ENCODE results near the gene CABLES1.

DNA sequence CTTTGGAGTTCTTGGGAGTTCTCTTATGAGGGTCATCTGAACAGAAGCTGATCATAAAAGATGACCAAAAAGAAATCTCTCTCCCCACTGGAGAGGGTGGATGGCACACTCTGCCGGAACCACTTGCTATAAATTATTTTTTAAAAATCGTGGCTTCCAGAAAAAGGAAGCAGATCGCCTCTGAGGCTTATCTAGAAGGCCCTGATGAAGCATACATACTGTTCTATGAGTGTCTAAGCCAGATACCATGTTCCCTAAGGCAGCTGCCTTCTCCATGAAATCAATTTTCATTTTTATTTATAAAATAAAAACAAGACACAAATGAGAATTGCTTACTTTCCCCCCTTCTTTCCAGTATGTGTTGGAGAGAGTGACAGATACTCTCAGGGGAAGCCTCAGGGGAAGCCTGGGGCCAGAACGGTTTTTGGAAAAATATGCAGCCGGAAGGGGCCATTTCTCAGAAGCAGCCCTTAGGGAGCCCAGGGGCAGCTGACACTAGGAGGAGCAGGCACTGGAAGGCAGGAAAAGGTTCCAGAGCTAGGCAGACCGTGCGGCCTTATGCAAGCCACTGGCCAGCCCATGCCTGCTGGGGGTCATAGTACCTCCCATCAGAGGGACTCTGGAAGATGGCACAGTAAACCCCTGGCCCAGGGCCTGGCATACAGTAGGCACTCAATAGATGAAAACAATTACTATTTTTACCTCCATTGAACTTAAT lies 130.6 kb downstream of the CABLES1 start:
- TF ChIP-seq BHLHE40 (IDR thresholded peaks at IDR 0.05; ENCODE audit: borderline replicate concordance) (no peak), TARDBP (IDR thresholded peaks at IDR 0.05) (no peak), ELF4 (IDR thresholded peaks at IDR 0.05) (no peak), FOXM1 (IDR thresholded peaks at IDR 0.05; ENCODE audit: borderline replicate concordance) (no peak), NFRKB (IDR thresholded peaks at IDR 0.05) (no peak), SUZ12 (IDR thresholded peaks at IDR 0.05) (no peak), ZNF384 (IDR thresholded peaks at IDR 0.05) (no peak)
